Measurements from ENCODE around the gene UBXN7. TPM values are rescaled to one million over a fixed set of nuclear protein-coding genes. Genes with fewer than 3 reads are reported as not detected.

UBXN7 gene
- total RNA-seq, 6 experiments from 2014 or later: 4.9 to 22.3 (median 19.1) TPM

DNA sequence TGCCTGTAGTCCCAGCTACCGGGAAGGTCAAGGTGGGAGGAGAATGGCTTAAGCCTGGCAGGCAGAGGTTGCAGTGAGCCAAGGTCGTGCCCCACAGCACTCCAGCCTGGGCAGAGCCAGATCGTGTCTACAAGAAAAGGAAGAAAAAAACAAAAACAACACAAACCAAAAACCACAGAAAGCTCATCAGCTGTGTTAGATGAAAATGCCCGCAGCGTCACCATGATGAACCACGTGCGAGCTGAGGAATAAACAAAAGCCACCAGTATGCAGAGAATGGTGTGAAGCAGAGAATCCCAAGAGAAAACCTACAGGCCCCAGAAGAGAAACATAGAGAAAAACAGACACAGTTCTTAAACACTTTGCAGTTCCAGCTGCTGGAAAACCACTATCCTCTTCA is 74.3 kb downstream of the UBXN7 start:
- Histone ChIP-seq H3K4me3 (no peak overlapping the region), H3K36me3 (peaks cover 0 to 54% (median 15%) of the 10 kb centered on the region in 4 donors), H3K27me3 (no peaks in the 10 kb centered on the region), H3K9me3 (no peaks in the 10 kb centered on the region), H3K4me1 (no peaks in the 10 kb centered on the region), H3K27ac (no peak overlapping the region)
- WGBS (ENCODE audit: insufficient coverage, low coverage, low lambda C conversion rate, missing lambda C conversion rate): 82% methylated on average over 5 of the region's 7 CpGs
- no peak for ATAC-seq
- no peak for DNase-seq
- intact Hi-C loops (cut with DNase I): no loop called here
- TF ChIP-seq, protein P1, sequence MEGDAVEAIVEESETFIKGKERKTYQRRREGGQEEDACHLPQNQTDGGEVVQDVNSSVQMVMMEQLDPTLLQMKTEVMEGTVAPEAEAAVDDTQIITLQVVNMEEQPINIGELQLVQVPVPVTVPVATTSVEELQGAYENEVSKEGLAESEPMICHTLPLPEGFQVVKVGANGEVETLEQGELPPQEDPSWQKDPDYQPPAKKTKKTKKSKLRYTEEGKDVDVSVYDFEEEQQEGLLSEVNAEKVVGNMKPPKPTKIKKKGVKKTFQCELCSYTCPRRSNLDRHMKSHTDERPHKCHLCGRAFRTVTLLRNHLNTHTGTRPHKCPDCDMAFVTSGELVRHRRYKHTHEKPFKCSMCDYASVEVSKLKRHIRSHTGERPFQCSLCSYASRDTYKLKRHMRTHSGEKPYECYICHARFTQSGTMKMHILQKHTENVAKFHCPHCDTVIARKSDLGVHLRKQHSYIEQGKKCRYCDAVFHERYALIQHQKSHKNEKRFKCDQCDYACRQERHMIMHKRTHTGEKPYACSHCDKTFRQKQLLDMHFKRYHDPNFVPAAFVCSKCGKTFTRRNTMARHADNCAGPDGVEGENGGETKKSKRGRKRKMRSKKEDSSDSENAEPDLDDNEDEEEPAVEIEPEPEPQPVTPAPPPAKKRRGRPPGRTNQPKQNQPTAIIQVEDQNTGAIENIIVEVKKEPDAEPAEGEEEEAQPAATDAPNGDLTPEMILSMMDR (IDR thresholded peaks at IDR 0.05): no peak
- no peak for TF ChIP-seq POLR2A (IDR thresholded peaks at IDR 0.05)

- 71% methylated on average over 4 of the region's 4 CpGs for WGBS (ENCODE audit: insufficient coverage, low coverage, low lambda C conversion rate, missing lambda C conversion rate)
- intact Hi-C loops (cut with DNase I): no loop called here
- no peaks in the 10 kb centered on the region for H3K27me3 ChIP-seq
- DNase-seq (no peak), ATAC-seq (no peak)
- H3K4me3 ChIP-seq: no peak overlapping the region
- no peak overlapping the region for H3K27ac ChIP-seq
- H3K9me3 ChIP-seq: no peaks in the 10 kb centered on the region
- H3K4me1 ChIP-seq: no peaks in the 10 kb centered on the region
- TF ChIP-seq, protein P1 (IDR thresholded peaks at IDR 0.05): no peak
- TF ChIP-seq POLR2A (IDR thresholded peaks at IDR 0.05): no peak
- H3K36me3 ChIP-seq: peaks cover 0 to 42% (median 10%) of the 10 kb centered on the region in 4 donors
Observed at GRCh38 chr3:196356556-196356955, 75.7 kb downstream of the UBXN7 start.

GRCh38 chr3:196355668-196356067 is 76.6 kb downstream of the UBXN7 start:
- DNase-seq (no peak), ATAC-seq (no peak)
- no peak overlapping the region for H3K27ac ChIP-seq
- intact Hi-C loops (cut with DNase I): no loop called here
- no peaks in the 10 kb centered on the region for H3K4me1 ChIP-seq
- H3K9me3 ChIP-seq: no peaks in the 10 kb centered on the region
- no CpG with 5 or more reads among the region's 1 CpG for WGBS (ENCODE audit: insufficient coverage, low coverage, low lambda C conversion rate, missing lambda C conversion rate)
- H3K27me3 ChIP-seq: no peaks in the 10 kb centered on the region
- no peak overlapping the region for H3K4me3 ChIP-seq
- H3K36me3 ChIP-seq: peaks cover 0 to 33% (median 6%) of the 10 kb centered on the region in 4 donors
- TF ChIP-seq POLR2A (IDR thresholded peaks at IDR 0.05): no peak
- TF ChIP-seq, protein P1 (IDR thresholded peaks at IDR 0.05): no peak

GRCh38 chr3:196354132-196354531 is 78.1 kb downstream of the UBXN7 start:
- intact Hi-C loops (cut with DNase I): no loop called here
- Histone ChIP-seq H3K4me1 (no peaks in the 10 kb centered on the region), H3K27ac (no peak overlapping the region), H3K27me3 (no peaks in the 10 kb centered on the region), H3K9me3 (no peaks in the 10 kb centered on the region), H3K4me3 (no peak overlapping the region), H3K36me3 (peaks cover 0 to 26% (median 4%) of the 10 kb centered on the region in 4 donors)
- no peak for TF ChIP-seq POLR2A (IDR thresholded peaks at IDR 0.05)
- TF ChIP-seq, protein P1 (IDR thresholded peaks at IDR 0.05): no peak
- WGBS (ENCODE audit: insufficient coverage, low coverage, low lambda C conversion rate, missing lambda C conversion rate): 76% methylated on average over 6 of the region's 6 CpGs
- DNase-seq (no peak), ATAC-seq (no peak)

DNA sequence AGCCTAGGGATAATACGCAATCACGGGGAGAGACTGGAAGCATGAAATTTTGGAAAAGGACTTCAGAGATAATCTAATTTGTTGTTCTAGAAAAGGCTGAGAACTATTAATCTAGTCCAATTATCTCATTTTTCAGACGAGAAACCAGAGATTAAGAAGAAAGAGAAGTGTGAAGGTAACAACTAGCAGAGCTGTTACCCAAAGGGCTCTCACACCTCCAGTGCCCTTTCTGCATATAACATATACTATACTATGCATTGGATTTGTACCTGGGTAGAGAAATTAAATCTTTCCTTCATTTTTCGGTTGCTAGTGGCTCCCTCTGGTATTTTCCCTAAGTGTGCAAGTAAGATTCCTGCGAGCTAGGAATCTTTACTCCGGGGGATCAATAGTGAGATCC is 80.7 kb downstream of the UBXN7 start:
- Histone ChIP-seq H3K4me3 (no peak overlapping the region), H3K4me1 (no peaks in the 10 kb centered on the region), H3K36me3 (peaks cover 0 to 17% (median 2%) of the 10 kb centered on the region in 4 donors), H3K27ac (no peak overlapping the region), H3K9me3 (no peaks in the 10 kb centered on the region), H3K27me3 (no peaks in the 10 kb centered on the region)
- TF ChIP-seq, protein P1 (IDR thresholded peaks at IDR 0.05): no peak
- no peak for TF ChIP-seq POLR2A (IDR thresholded peaks at IDR 0.05)
- 71% methylated on average over 6 of the region's 6 CpGs for WGBS (ENCODE audit: insufficient coverage, low coverage, low lambda C conversion rate, missing lambda C conversion rate)
- DNase-seq: no peak
- ATAC-seq: no peak
- intact Hi-C loops (cut with DNase I): no loop called here
